ENCODE measurements around the gene JPH2.
"Not testable (repeated sequence)": the region's sequence is repeated elsewhere in the genome, so short reads cannot be mapped to it uniquely, and the experiment has no call there.

Gene JPH2

GRCh38 chr20:44190197-44190852, 3.3 kb upstream of the JPH2 start:
- H3K27ac ChIP-seq; DNase-seq (ENCODE audit: low read depth, low spot score): not testable (repeated sequence)

GRCh38 chr20:44188752-44189151, 1.8 kb upstream of the JPH2 start:
- no peak overlapping the region for H3K27ac ChIP-seq
- no peak for DNase-seq (ENCODE audit: low read depth, low spot score)

GRCh38 chr20:44187772-44188709, 1.1 kb upstream of the JPH2 start:
- DNase-seq (ENCODE audit: low read depth, low spot score): no peak
- H3K27ac ChIP-seq: peak overlapping the region; percentile 53

GRCh38 chr20:44186674-44187053, 324 bp downstream of the JPH2 start:
- peak overlapping the region; percentile 53 for H3K27ac ChIP-seq
- no peak for DNase-seq (ENCODE audit: low read depth, low spot score)

GRCh38 chr20:44186201-44186600, 787 bp downstream of the JPH2 start:
- no peak for DNase-seq (ENCODE audit: low read depth, low spot score)
- no peak overlapping the region for H3K27ac ChIP-seq

DNA sequence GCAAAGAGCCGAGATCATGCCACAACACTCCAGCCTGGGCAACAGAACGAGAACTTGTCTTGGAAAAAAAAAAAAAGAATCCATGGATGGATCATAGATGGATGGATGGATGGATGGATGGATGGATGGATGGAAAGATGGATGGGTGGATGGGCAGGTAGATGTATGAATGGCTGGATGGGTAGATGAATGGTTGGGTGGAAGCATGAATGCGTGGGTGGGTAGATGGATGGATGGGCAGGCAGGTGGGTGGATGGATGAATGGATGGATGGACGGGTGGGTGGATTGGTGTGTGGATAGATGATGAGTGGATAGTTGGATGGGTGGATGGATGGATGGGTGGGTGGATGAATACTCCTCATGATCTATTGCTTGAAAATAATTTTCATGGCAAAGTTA, 1.4 kb downstream of the JPH2 start:
- no peak for DNase-seq (ENCODE audit: low read depth, low spot score)
- no peak overlapping the region for H3K27ac ChIP-seq

GRCh38 chr20:44183282-44183681, 3.7 kb downstream of the JPH2 start:
- no peak overlapping the region for H3K27ac ChIP-seq
- no peak for DNase-seq (ENCODE audit: low read depth, low spot score)

DNA sequence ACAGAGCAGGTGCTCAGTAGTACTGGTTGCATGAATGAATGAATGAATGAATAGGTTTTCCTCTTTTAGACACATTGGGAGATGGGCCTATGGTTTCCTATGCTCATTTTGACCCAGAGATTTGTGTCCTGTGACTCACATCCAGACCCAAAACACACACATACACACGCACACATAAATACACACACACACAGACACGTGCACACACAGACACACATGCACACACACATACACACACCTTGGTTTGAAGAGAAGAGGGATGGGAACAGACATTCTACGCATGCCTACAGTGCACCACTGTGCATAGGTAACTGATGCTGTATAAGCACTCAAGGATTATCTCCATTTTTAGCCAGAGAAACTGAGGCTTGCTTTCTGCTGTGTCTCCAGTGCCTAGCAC, 4.1 kb downstream of the JPH2 start:
- DNase-seq (ENCODE audit: low read depth, low spot score): no peak
- H3K27ac ChIP-seq: no peak overlapping the region

GRCh38 chr20:44182135-44182765, 4.7 kb downstream of the JPH2 start:
- no peak for DNase-seq (ENCODE audit: low read depth, low spot score)
- no peak overlapping the region for H3K27ac ChIP-seq

- DNase-seq (ENCODE audit: low read depth, low spot score): no peak
- no peak overlapping the region for H3K27ac ChIP-seq
These were observed 5.4 kb downstream of the JPH2 start for GRCh38 chr20:44181611-44182010.

- H3K27ac ChIP-seq: no peak overlapping the region
- DNase-seq (ENCODE audit: low read depth, low spot score): no peak
These were observed 6.2 kb downstream of the JPH2 start for GRCh38 chr20:44180814-44181213.

GRCh38 chr20:44176833-44177534, 10.0 kb downstream of the JPH2 start:
- DNase-seq (ENCODE audit: low read depth, low spot score): no peak
- H3K27ac ChIP-seq: peak overlapping the region; percentile 48

DNA sequence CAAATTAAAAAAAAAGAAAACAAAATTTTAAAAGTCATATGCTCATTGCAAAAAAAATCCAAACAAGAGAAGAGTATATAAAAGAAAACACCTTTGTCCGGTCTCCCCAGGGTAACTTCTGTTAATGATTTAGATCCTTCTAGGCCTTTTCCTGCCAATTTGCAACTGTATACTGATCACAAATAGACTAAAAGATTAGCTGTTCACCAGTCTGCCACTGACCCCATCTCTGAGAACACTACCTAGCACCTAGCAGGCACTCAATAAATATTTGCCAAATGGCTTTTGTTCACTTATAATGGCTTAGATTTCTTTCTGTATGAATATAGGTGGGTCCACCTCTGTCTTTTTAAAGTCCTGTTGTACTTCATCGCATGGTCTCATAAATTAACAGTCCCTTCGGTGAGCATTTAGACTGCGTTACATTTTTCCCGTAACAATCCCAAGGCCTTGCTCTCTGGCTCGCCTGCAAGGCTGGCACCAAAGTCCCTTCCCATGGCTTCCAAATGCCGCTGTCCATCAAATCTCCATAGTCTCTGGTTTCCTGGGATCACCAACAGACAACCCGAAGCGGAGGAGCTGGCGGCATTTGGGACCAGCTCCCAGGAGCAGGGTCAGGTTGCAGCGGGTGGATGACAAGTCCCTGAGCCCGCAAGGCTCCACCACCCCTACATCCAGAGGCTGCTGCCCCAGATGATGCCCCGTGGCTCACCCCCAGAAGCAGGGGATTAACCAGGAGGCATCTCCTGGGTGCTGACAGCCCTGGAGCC, 11.8 kb downstream of the JPH2 start:
- no peak overlapping the region for H3K27ac ChIP-seq
- no peak for DNase-seq (ENCODE audit: low read depth, low spot score)

- DNase-seq (ENCODE audit: low read depth, low spot score): no peak
- no peak overlapping the region for H3K27ac ChIP-seq
These were observed 13.1 kb downstream of the JPH2 start for GRCh38 chr20:44173846-44174245.

DNA sequence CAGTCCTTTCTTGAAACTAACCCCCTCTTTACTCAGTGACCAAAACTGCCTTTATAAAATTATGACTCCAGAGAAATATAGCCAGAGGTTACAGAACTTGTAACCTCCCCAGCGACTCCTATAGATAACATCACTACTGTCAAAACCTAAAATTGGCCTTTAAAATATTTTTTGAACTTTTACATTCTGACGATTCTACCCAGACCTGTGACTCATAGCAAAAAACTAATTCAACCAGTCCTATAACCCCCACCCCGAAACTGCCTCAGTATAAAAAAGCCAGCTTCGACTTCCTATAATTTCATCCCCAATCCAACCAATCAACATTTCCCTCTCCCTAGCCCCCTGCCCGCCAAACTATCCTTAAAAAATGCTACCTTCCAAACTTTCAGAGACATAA, 13.9 kb downstream of the JPH2 start:
- DNase-seq (ENCODE audit: low read depth, low spot score): no peak
- no peak overlapping the region for H3K27ac ChIP-seq

- H3K27ac ChIP-seq: no peak overlapping the region
- DNase-seq (ENCODE audit: low read depth, low spot score): no peak
These were observed 14.4 kb downstream of the JPH2 start for GRCh38 chr20:44172572-44172950.

DNA sequence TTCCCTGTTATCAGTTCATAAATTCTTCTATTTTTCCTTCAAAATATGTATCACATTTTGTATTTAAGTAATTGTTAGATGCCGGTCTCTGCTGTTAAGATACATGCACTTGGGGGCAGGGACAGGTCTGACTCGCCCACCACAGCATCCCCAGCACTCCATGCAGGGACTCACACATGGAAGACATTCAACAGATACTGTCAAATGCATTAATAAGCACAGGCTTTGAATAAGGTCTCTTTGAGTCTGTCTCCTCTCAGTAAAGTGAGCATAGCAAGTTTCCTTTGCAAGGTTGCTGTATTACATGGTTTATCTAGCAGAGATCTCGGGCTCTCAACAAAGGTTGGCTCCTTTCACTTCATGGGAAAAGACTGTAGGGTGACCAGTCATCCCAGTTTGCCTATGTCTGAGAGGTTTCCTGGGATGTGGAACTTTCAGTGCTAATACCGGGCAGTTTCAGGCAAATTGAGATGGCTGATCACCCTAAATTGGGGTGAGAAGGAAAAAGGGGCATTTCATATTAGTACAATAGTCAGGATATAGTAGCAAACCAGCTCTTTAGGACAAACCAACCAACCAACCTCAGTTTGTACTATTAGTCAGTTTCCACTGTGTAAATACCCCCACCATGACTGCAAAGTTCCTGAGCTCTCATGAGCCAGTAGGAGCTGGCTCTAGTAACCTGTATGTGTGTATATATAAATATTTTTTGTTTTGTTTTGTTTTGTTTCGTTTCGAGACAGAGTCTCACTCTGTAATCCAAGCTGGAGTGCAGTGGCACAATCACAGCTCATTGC, 15.0 kb downstream of the JPH2 start:
- no peak for DNase-seq (ENCODE audit: low read depth, low spot score)
- no peak overlapping the region for H3K27ac ChIP-seq

- DNase-seq (ENCODE audit: low read depth, low spot score): no peak
- H3K27ac ChIP-seq: no peak overlapping the region
These were observed 16.1 kb downstream of the JPH2 start for GRCh38 chr20:44170816-44171410.

GRCh38 chr20:44167736-44168135, 19.3 kb downstream of the JPH2 start:
- DNase-seq (ENCODE audit: low read depth, low spot score): no peak
- H3K27ac ChIP-seq: no peak overlapping the region
